Uterus (tissue), 2 donors: ENCODE results near the gene TAL1.

ENCODE experiments used
- CTCF ChIP-seq, 4 experiments: fragments of 200-600 bp in 2 of 4; fragments of 450-650 bp in 2 of 4; sonication (generic) in 2 of 4; IDR thresholded peaks; one replicate each; pipeline ENCODE4 v1.5.1; 2016 to 2019; ENCODE audit warnings: antibody characterized with exemption in 4 of 4, mild to moderate bottlenecking in 2 of 4, moderate library complexity in 1 of 4
- POLR2A ChIP-seq, 2 donors: fragments of 450-650 bp; IDR thresholded peaks; one replicate each; pipeline ENCODE4 v1.6.1; 2016; ENCODE audit warnings: antibody characterized with exemption in 2 of 2, mild to moderate bottlenecking in 1 of 2, moderate library complexity in 1 of 2

DNA sequence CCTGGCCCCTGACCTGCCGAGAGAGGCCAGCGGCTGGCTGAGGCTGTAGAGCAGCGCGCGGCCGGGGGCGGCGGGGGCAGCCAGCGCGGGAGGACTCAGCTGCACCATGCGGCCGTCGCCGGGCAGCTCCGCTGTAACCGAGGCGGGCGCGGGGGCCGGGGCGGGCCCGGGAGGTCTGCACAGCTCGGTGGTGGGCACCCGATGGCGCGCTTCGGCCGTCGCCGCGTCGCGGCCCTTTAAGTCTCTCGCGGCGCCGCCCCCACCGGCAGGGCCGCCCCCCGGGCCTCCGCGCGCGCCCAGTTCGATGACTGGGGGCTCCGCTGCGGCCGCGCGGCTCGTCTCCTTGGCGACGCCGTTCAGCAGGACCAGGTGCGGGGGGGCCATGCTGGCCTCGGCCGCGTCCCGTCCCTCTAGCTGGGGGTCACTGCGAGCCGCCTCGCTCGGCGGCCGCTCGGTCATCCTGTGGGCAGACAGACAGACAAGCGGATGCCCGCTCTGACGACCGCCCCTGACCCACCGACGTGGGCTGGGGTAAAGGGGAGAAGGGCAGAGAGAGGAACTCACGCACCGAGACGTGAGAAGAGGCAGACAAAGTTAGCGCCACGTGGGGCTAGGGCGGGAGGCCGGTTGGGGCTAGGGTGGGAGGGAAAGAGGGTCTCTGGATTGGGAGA lies 6.5 kb downstream of the TAL1 start:
- TF ChIP-seq POLR2A (IDR thresholded peaks at IDR 0.05) (no peak), CTCF (IDR thresholded peaks at IDR 0.05) (no peak)
